Spleen (tissue), 7 donors: ENCODE measurements around the gene SMOC1.

Source experiments
- CTCF ChIP-seq, 11 experiments: fragments of 200-600 bp in 7 of 11; fragments of 450-650 bp in 4 of 11; sonication (generic) in 4 of 11; IDR thresholded peaks in 8 of 11; conservative IDR thresholded peaks in 3 of 11; 1 replicate in 7 of 11; 2 replicates in 4 of 11; pipeline versions ENCODE4 v1.4.0 to v1.8.0; 2016 to 2021; ENCODE audit warnings: antibody characterized with exemption in 11 of 11, inconsistent platforms in 4 of 11, mild to moderate bottlenecking in 1 of 11
- POLR2A ChIP-seq, 3 donors: fragments of 450-650 bp; IDR thresholded peaks; one replicate each; pipeline ENCODE4 v1.5.1; 2017; ENCODE audit warnings: antibody characterized with exemption in 3 of 3, mild to moderate bottlenecking in 1 of 3
- donor health status: DM: no; HTN: no; CAD: no; lungs with moderate emphysema.
- donor health status: DM: no; HTN: no; CAD: no.
- donor health status: DM: no; HTN: no; CAD: no.

GRCh38 chr14:70059545-70059944 is 180.3 kb downstream of the SMOC1 start:
- TF ChIP-seq POLR2A (IDR thresholded peaks at IDR 0.05) (no peak), CTCF (IDR thresholded peaks at IDR 0.05 in 8 of 11, conservative IDR thresholded peaks at IDR 0.05 in 3 of 11) (no peak)
